ENCODE results near the gene MOGAT1.

MOGAT1 gene

GRCh38 chr2:222701721-222702131, 30.3 kb downstream of the MOGAT1 start:
- no peaks in the 10 kb centered on the region for H3K9me3 ChIP-seq (ENCODE audit: control insufficient read depth, insufficient read depth, low read depth, low read length)
- ChIA-PET POLR2A (no interaction called here), CTCF (interaction anchor here (0.6 to 3.2 kb wide), 5 partner anchors 12 to 1096 kb away, joined by 3 to 17 read pairs (median 4); no protein-coding TSS in a partner anchor)
- no peak overlapping the region for H3K27ac ChIP-seq (ENCODE audit: extremely low read depth, low read depth, low read length)
- no peaks in the 10 kb centered on the region for H3K36me3 ChIP-seq (ENCODE audit: control insufficient read depth in 2 of 2, insufficient read depth in 1 of 2, low read length in 2 of 2)
- H3K4me3 ChIP-seq (ENCODE audit: low read depth, low read length): no peak overlapping the region
- TF ChIP-seq ZNF239 (tag by site-specific recombination; IDR thresholded peaks at IDR 0.05) (no peak), ZBTB21 (tag by site-specific recombination; IDR thresholded peaks at IDR 0.05) (no peak), ZNF645 (tag by site-specific recombination; IDR thresholded peaks at IDR 0.05) (no peak), ZNF513 (tag by site-specific recombination; IDR thresholded peaks at IDR 0.05) (no peak), ZNF544 (tag by site-specific recombination; IDR thresholded peaks at IDR 0.05) (no peak), WT1 (tag by site-specific recombination; IDR thresholded peaks at IDR 0.05) (no peak), ZNF843 (tag by site-specific recombination; IDR thresholded peaks at IDR 0.05) (no peak), ZFP41 (tag by site-specific recombination; IDR thresholded peaks at IDR 0.05; ENCODE audit: borderline replicate concordance) (no peak), ZNF2 (tag by site-specific recombination; IDR thresholded peaks at IDR 0.05) (no peak), ZNF747 (tag by site-specific recombination; IDR thresholded peaks at IDR 0.05) (no peak), ZNF768 (tag by site-specific recombination; IDR thresholded peaks at IDR 0.05) (no peak), ZSCAN23 (tag by site-specific recombination; IDR thresholded peaks at IDR 0.05) (no peak), PBX3 (CRISPR knock-in tag; IDR thresholded peaks at IDR 0.05) (no peak), PRDM2 (tag by site-specific recombination; IDR thresholded peaks at IDR 0.05; ENCODE audit: borderline replicate concordance) (no peak), ZNF423 (tag by site-specific recombination; IDR thresholded peaks at IDR 0.05) (no peak)
- H3K4me1 ChIP-seq (ENCODE audit: control insufficient read depth, insufficient read depth, low read length): no peaks in the 10 kb centered on the region

GRCh38 chr2:222703091-222703490, 31.6 kb downstream of the MOGAT1 start:
- ChIA-PET POLR2A (no interaction called here), CTCF (interaction anchor here (0.5 to 2.8 kb wide), 9 partner anchors 10 to 237 kb away, joined by 3 to 7 read pairs (median 4); no protein-coding TSS in a partner anchor)
- Histone ChIP-seq H3K27ac (ENCODE audit: extremely low read depth, low read depth, low read length) (no peak overlapping the region), H3K4me3 (ENCODE audit: low read depth, low read length) (no peak overlapping the region), H3K9me3 (ENCODE audit: control insufficient read depth, insufficient read depth, low read depth, low read length) (no peaks in the 10 kb centered on the region), H3K36me3 (ENCODE audit: control insufficient read depth in 2 of 2, insufficient read depth in 1 of 2, low read length in 2 of 2) (no peaks in the 10 kb centered on the region), H3K4me1 (ENCODE audit: control insufficient read depth, insufficient read depth, low read length) (no peaks in the 10 kb centered on the region)
- TF ChIP-seq BCL11A (tag by site-specific recombination; IDR thresholded peaks at IDR 0.05; ENCODE audit: low read depth) (no peak), TSHZ1 (tag by site-specific recombination; IDR thresholded peaks at IDR 0.05; ENCODE audit: borderline replicate concordance) (no peak), ZSCAN5A (tag by site-specific recombination; IDR thresholded peaks at IDR 0.05) (no peak)

Data from HEK293 (cell line).